NCI-H1417 (cell line): ENCODE results near the gene SDCBP2.

Experiments used
- DNase-seq, 3 experiments: peaks; one replicate each; lab custom pipeline; 2025; lab: John Stamatoyannopoulos, UW

SDCBP2 gene

DNA sequence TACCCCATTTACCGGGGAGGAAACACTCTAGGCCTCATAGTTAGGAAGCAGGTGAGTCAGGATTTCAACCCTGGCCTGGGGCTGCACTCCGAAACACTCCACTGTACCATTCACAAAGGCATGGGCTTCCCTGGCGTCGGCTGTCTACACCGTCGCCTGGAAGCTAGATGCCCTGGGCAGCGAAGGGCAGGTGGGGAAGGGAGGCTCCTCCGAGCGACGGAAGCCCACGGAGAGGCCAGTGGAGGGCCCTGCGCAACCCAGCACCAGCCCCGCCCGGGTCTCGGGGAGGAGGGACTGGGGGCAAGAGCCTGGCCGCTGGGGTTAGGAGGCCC, 16.1 kb downstream of the SDCBP2 start:
- DNase-seq: no peak

DNA sequence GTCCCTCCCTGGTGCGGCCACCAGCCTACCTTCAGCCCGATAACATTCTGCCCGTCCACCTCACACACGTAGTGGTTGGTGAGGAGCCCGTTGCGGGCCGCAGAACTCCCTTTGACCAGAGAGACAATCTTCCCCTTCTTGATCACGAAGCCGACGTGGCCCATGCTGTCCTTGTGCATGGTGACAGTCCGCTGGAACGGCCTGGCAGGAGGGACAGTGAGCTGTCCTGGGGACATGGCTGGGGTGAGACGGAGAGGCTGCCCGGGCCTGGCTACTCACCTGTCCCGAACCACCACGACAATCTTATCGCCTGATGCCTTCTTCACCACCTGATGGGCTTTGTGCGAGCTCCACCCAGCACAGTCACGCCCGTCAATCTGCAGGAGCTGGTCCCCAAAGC, 16.6 kb downstream of the SDCBP2 start:
- DNase-seq: no peak

DNA sequence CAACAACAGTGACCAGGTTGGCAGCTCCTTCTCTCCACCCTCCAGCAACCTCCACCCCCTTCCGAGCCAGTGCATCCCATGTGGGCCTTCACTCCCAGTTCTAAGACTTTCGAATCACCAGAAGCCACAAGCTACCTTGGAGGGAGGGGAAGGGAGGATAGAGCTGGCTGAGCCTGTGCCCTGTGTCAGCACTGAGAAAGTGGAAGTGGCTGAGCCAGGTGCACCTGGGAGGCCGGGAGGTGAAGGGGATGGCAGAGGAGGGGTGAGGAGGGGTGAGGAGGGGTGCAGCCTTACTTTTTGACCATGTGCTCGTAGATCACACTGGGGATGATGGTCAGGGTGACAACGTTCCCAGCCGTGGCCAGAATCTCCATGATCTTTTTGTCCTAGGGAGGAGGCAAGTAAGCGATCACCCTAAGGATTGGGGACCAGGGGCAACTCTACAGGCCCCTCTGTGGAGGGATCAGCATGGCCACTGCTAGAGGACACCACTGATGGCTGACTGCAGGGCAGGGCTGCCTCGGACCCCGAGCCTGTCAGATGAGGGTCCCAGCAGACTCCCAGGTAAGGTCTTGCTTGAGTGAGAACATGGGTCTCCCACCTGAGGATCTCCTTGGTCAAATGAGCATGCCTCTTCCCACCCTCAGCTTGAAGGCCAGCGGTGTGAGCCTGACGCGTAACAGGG, 18.3 kb downstream of the SDCBP2 start:
- no peak for DNase-seq

DNA sequence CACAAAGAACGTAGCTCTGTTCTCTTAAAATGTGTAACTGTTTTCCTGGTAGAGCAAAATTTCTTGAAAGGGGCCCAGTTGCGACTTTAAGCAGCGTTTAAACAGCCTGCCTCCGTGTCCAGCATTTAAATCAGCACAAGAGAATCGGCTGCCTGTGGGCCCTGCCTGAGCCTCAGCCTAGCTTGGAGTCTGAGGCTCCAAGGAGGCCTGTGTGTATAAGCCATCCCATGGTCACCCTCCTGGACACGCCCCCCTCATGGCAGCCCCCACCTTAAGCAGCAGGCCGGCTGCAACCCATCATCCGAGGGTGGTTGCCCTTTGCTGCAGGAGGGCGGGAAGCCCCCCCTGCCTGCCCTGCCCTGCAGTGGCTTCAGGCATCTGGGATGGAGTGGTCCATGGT, 18.9 kb downstream of the SDCBP2 start:
- DNase-seq: no peak

DNA sequence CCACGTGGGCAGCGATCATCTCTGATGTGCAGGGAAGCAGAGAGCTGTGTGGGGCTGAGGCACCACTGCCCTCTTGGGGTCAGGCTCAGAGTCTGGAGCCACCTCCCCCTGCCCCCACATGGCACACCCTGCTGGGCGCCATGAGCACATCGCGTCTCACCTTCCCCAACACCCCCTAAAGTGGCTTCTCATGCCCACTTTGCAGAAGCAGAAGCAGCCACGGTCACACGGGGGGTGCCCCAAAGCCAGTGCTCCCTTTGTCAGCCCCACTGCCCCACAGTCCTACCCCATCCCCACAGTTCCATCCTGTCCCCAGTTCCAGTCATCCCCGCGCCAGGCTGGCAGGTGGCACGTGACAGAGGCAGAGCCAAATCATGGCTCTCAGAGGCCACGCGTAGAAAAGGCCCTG, 19.5 kb downstream of the SDCBP2 start:
- peak in 1 of 3 experiments; percentile 35 for DNase-seq

DNA sequence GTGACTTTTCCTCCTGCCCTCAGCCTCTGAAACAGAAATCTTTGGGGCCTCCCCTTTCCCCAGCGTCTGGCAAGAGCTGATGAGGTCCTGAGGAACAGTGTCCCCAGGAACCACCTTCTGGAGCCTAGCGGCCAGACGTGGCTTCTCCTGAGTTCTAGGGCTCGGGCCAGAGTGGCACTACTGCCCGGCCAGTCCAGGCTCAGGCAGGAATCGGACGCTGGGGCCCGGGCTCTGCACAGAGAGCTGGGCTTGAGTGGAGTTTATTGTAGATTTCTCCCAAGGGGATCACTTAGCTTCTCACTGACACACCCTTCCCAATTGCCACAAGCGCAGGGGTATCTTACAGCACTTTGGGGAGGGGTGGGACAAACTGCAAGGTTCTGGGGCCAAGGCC, 20.2 kb downstream of the SDCBP2 start:
- DNase-seq: no peak

DNA sequence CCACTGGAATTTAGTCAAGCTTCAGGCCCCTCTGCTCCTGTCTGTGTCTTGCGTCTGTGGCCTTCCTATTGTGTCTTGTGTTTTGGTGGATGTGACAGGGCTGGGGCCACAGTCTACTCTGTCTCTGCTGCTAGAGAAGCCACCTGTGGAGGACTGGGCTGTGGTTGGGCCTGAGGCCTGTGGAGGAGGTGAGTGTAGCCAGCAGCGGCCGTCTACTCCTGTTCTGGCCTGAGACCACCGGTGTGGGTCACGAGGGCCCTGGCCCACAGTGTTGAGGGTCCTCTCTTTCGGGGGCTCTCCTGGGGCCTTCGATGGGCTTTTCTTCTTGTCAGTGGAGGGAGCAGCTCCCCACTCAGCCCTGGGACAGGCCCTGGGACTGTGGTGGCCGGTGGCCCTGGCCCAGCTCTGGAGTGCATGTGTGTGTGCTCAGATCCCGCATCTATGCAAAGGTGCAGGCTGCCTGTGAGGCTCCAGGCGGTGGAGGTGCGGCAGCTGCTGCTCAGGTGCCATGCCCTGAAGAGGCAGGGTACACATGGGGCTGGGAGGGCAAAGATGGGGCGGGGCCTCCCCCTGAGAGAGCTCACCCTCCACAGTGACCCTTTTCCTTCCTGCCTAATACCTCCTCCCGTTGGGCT, 20.8 kb downstream of the SDCBP2 start:
- no peak for DNase-seq

DNA sequence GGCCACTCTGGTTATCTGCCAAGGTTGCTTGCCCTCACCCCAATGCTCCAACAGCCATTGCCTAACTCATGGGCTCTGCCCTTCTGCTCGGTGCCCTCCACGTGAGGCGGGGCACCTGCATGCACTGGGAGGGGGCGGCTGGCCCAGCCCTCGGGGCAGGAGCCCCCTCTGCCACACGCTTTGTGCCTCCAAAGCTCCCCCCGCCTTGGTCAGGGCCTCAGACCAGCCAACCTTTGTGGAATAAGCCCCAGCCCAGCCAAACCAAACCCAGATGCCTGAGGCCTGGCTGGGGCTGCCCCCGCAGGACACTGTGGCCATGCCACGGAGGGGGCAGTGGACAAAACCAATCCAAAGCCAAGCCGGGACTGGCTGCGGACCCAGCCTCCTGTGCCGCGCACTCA, 21.4 kb downstream of the SDCBP2 start:
- DNase-seq: no peak

DNA sequence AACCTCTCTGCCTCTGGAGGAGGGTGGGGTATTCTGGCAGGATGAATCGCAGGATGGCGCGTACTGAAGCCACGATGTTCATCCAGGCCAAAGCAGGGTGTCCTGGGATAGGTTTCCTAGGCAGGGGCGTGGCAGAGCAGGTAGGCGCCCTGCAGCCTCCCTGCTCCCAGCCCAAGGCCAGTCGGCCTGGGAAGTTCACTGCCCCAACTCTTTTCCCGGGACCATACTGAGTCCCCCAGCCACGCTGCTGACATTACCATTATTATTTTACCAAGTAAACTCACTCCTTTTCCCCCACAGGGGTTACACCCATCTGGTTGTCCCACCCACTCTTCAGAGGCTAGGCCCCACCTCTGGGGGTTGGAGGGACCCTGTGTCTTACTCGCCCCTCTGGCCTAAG, 21.8 kb downstream of the SDCBP2 start:
- no peak for DNase-seq

DNA sequence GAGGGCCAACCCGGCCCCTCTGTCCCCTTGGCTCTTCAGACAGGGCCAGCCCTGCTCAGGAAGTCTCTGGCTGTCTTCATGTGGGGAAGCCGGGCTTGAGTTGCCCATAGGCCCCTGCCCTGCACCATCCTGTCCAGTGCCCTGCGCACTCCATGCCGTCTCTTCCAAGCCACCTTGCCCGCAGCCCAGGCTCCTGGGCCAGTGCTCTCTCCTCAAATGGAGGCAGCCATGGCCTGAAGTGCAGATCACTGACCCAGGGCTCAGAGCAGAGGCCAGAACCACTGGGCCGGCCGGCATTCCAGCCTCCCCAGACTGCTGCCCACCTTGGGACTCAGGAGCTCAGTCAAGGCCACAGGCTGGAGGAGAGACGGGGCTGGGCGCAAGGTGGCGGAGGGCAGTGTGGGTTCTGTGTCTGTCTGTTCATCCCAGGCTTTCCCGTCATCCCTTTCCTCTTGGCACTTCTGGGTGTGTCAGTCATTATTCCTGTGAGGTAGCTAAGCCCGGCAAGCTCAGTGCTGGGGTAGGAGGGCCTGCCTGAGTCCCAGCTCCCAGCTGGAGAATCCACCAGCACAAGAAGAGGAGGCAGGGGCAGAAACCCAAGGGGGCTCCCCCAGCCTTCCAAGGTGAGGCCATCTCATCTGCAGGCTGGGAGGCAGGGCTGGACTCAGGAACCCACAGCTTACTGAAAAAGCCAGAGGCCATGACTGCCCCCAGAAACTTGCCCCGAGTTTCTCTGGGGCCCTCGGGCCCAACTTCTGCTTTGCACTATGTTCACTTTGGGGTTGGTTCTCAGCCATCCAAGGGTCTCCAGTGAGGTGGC, 22.4 kb downstream of the SDCBP2 start:
- DNase-seq: no peak

DNA sequence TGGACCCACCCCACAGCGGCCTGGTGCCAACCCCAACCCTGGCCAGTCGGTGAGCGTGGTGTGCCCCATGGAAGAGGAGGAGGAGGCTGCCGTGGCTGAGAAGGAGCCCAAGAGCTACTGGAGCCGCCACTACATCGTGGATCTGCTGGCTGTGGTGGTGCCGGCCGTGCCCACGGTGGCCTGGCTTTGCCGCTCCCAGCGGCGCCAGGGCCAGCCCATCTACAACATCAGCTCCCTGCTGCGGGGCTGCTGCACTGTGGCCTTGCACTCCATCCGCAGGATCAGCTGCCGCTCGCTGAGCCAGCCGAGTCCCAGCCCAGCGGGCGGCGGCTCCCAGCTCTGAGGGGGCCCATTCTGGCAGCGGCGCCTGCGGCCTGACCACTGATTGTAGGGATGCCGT, 23.2 kb downstream of the SDCBP2 start:
- DNase-seq: no peak

DNA sequence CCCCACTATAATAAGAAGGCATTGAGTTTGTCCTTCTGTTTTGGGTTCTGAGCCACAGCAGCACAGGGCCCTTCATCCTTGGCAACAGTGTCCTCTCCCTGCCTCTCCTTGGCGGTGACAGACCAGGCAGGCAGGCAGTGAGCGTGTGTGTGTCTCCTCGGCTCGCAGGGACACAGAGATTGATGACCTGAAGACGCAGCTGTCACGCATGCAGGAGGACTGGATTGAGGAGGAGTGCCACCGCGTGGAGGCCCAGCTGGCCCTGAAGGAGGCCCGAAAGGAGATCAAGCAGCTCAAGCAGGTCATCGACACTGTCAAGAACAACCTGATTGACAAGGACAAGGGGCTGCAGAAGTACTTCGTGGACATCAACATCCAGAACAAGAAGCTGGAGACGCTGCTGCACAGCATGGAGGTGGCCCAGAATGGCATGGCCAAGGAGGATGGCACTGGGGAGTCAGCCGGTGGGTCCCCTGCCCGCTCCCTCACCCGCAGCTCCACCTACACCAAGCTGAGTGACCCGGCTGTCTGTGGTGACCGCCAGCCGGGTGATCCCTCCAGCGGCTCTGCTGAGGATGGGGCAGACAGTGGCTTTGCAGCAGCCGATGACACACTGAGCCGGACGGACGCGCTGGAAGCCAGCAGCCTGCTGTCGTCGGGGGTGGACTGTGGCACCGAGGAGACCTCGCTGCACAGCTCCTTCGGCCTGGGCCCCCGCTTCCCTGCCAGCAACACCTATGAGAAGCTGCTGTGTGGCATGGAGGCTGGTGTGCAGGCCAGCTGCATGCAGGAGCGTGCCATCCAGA, 24.0 kb downstream of the SDCBP2 start:
- peak in 1 of 3 experiments; percentile 35 for DNase-seq

DNA sequence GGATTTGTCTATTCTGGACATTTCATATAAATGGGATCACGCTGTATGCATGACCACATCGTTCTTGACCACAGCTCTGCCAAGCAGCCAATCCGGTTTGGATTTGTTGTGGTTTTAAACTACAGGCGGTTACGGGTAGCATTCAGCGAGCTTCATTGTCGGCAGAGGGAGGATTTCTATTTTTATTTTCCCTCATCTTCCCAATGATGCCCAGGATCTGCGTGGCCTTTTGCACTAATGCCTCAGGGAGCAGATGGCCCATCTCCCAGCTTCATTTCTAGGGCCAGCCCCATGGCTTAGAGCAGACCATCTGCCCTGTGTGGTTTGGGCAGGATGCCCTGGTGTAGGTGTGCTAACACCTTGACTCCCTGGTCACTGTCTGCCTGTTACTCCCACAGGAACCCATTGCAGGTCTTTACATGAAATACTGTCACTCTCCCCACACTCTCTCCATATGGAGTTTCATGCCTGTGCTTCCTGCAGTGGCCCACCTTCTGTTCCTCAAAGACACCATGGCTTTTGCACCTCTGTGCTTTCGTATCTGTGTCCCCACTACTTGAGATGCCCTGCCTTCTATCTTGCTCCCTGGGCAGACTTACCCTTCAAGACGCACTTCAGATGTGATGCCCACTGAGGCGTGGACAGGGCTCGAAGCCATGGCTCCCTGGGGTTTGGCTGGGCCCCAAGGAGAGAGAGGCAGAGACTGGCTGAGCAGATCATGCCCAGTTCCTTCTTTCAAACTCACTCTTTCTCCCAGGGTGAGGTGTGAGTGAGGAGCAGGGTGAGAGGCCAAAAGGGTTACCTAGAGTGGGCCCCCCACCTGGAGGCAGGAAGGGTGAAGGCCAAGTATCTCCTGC, 26.0 kb downstream of the SDCBP2 start:
- peak in 1 of 3 experiments; percentile 21 for DNase-seq

DNA sequence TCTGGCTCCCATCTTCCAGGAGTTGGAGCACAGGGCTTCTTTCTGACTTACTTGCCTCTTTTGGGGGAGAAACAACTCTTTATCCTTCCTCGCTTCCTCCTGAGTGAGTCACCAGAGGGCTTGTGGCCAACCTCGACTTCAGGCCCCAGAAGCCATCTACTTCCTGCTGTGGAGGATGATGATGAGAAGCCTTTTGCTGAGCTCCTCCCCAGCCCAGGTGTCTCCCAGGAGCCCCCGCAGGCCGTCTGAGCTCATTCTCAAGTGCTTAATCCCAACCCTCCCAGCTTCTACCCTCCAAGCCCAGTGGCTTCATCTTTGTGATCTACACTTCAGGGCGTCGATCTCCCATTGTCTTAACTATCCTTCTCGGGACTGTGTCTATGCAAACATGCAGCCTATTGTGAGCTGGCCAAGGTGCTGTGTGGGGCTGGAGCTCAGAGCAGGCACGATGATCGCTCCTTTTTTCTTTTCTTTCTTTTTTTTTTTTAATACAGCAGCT, 27.9 kb downstream of the SDCBP2 start:
- DNase-seq: no peak

DNA sequence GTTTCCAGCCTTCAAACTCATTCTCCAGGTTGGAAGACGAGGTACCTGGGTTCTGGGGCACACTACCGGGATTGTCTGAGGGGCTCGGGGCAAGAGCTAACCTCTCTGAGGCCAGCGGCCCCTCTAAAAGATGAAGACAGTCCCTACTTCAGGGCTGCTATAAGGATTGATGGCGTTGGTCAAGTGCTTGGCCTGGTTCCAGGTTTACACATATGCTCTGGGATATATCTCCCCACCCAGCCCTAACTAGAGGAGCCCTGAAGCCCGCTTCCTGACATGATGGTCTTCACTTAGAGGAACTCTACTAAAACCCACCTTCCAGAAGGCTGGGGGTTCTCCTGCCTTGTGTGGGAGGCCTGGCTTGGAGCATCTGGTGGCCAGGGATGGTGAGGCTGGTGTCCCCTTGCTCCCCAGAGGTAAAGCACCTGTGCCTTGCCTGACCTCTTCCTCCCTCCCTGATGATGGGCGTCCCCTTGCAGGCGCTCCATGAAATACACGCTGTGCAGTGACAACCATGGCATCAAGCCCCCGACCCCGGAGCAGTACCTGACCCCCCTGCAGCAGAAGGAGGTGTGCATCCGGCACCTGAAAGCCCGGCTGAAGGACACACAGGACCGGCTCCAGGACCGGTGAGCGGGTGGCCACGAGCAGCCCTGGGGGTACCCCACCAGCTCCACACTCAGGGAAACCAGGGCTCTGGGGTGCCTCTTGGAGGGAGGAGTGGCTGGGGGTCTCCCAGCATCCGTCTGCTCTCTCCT, 28.7 kb downstream of the SDCBP2 start:
- DNase-seq: no peak

DNA sequence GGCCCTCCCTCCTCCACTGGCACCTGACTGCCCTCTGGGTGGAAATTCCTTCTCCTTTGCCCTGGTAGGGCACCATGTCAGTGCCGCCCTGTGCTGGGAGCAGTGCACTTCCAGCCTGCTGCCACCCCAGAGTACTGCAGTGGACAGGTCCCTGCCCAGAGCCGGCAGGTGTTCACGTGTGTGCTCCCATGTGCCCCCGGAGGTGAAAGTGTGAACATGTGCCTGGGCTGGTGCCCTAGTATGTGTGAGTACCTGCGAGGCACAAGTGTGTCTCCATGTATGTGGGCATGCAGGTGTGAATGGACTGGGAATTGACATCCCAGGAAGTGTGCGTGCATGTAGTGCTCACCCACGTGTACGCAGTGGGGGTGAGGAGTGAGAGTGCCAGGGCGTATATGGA, 29.4 kb downstream of the SDCBP2 start:
- peak in 2 of 3 experiments; percentile 29 to 59 for DNase-seq

DNA sequence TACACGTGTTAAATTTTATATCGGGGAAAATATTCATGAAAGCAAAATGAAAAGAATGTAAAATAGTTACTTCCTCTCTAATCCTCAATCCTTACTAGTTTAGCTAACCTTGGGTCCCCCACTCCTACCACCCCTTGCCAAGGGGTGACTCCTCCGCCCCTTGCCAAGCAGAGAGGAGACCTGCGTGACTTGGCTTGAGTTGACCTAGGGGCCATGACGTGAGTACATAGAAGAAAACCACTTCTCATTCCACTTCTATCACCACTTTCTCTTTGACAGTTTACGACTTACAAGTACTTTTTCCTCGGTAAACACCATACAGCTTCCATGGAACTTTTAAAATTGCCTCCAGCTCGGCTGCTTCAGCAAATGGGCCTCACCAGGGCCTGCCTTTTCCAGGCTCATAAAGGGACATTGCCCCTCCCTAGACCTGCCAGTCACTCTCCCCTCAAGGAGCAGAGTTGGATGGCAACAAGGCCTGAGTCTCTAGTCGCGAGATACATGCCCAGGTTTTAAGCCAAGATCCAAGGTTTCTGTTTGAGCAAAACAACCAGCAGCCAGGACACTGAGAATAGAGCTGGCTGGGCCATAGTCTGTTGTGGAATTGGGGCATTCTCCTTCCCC, 29.9 kb downstream of the SDCBP2 start:
- DNase-seq: no peak

DNA sequence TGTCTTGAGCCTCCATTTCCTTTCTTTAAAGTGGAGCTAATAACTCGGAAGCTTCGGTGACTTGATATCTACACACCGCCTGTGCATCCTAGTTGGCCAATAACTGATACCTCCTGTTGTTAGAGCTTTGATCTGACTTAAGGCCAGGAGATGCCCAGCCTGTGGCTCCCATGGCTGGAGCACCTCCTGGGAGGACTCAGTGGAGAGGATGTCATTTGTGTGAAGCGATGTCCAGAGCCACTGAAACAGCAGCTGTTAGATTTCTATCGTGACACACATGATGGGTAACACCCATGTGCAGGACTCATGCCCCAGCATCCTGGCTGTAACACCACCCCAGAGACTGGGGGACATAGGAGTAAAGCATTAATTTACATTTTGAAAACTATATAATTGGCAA, 30.8 kb downstream of the SDCBP2 start:
- no peak for DNase-seq

DNA sequence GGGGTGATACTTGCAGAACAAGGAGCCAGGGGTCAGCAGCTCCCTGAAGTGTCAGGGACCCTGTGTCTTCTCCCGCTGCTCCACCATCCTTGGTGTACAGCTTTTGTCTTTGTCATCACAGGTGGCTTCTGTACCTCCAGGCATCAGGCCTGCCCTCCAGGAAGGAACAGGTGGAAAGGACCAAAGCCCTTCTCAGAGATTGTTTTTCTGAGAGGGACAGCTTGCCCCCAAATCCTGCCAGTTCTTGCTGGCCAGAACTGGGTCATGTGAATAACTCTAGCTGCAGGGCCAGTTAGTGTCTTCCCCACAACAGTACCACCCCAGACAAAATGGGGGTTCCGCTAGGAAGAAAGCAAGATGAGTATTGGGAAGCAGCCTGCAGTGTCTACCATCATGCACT, 31.5 kb downstream of the SDCBP2 start:
- DNase-seq: peak in 1 of 3 experiments; percentile 37

DNA sequence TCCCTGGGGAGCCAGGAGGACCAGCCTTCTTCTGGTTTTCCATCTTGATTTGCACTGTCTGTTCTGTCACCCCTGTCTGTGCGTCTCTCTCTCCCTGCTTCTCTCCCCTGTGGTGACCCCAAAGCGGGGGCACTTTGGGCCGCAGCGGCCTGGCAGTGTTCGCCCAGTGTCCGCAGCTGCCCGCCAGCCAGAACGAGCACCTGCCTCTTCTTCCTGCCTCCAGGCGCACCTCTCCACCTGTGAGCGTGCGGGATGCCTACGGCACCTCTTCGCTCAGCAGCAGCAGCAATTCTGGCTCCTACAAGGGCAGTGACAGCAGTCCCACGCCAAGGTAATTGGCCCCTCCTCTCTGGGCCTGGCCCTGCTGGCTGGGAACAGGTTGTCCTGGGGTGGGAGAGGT, 32.0 kb downstream of the SDCBP2 start:
- peak; percentile 15 to 77 (median 55) for DNase-seq
